ENCODE results near the gene PITPNB.

- no peak for TF ChIP-seq CTCF (conservative IDR thresholded peaks at IDR 0.05)
- TF ChIP-seq ZFX (IDR thresholded peaks at IDR 0.05): no peak
Observed at GRCh38 chr22:27947448-27947847, 28.4 kb upstream of the PITPNB start.
